ENCODE results near the gene TFCP2L1. TPM values are rescaled to one million over a fixed set of nuclear protein-coding genes. Genes with fewer than 3 reads are reported as not detected.

TFCP2L1 gene
- total RNA-seq, 1 experiment from 2014 or later: 4.3 TPM

GRCh38 chr2:121293450-121294325 lies 8.7 kb upstream of the TFCP2L1 start:
- Mint-ChIP-seq H3K27me3 (ENCODE audit: low read depth) (no peaks in the 10 kb centered on the region), H3K36me3 (no peaks in the 10 kb centered on the region), H3K27ac (no peak overlapping the region), H3K4me3 (no peak overlapping the region), H3K4me1 (no peaks in the 10 kb centered on the region), H3K9me3 (no peaks in the 10 kb centered on the region)
- ChIA-PET CTCF (interaction anchor here (0.6 to 1.0 kb wide), 2 partner anchors 124 to 195 kb away, joined by 3 to 4 read pairs; no protein-coding TSS in a partner anchor), POLR2A (no interaction called here)
- TF ChIP-seq HMGXB4 (CRISPR knock-in tag; IDR thresholded peaks at IDR 0.05) (no peak), EMX1 (CRISPR knock-in tag; IDR thresholded peaks at IDR 0.05) (no peak), TEAD1 (CRISPR knock-in tag; IDR thresholded peaks at IDR 0.05) (no peak), GTF2I (CRISPR knock-in tag; conservative IDR thresholded peaks at IDR 0.05) (no peak), FOXJ3 (CRISPR knock-in tag; IDR thresholded peaks at IDR 0.05; ENCODE audit: borderline replicate concordance) (no peak), STAT6 (CRISPR knock-in tag; conservative IDR thresholded peaks at IDR 0.05; ENCODE audit: low read depth) (no peak), ZMAT4 (CRISPR knock-in tag; IDR thresholded peaks at IDR 0.05) (no peak), ZNF219 (CRISPR knock-in tag; IDR thresholded peaks at IDR 0.05; ENCODE audit: borderline replicate concordance) (no peak), FOXP1 (CRISPR knock-in tag; IDR thresholded peaks at IDR 0.05; ENCODE audit: borderline replicate concordance) (no peak), ZSCAN18 (CRISPR knock-in tag; IDR thresholded peaks at IDR 0.05) (no peak), PREB (CRISPR knock-in tag; IDR thresholded peaks at IDR 0.05; ENCODE audit: borderline replicate concordance) (no peak), TP53 (CRISPR knock-in tag; IDR thresholded peaks at IDR 0.05) (no peak), NFYB (CRISPR knock-in tag; conservative IDR thresholded peaks at IDR 0.05; ENCODE audit: low read depth) (no peak), AR (CRISPR knock-in tag; IDR thresholded peaks at IDR 0.05) (no peak), RELA (CRISPR knock-in tag; IDR thresholded peaks at IDR 0.05; ENCODE audit: borderline replicate concordance) (no peak), E2F4 (CRISPR knock-in tag; IDR thresholded peaks at IDR 0.05; ENCODE audit: borderline replicate concordance, low read depth) (no peak), MAX (CRISPR knock-in tag; IDR thresholded peaks at IDR 0.05) (no peak)
- ATAC-seq: no peak
- DNase-seq (ENCODE audit: low spot score): no peak
